ENCODE data around the gene MAD2L2.

The MAD2L2 gene

DNA sequence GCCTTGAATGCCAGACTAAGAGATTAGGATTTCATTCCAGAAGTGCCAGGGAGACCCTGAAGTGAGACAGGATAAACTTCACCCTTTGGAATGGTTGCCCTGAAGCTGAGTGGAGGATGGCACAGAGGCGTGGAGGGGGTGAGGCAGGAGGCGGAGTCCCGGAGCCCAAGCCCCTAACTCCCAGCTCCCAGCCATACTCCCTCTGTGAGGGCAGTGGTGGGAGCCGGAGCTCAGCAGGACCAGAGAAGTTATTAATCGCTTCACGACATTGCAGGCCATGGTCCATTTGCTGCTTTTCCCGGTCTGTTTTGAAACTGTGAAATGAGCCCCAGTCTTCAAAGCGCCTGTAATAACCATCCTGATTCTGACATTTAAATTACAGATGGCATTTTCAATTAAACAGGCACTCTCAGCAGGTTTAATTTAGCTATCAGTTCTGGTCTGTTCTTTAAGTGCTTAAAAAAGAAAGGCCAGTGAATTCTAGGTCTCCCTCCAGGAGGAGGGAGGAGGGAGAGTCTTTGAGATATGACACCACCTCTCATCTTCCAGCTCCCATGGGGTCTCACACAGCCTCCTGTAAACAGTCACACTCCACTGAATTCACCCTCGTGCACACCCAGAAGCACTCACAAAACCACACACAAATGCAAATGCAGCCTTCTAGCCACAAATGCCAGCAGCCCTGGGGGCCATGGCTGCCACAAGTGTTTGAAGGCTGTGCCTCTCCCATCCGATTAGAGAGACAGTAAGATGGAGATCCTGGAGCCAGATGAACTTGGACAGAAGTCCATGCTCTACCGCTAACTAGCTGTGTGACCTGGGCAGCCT lies 46.4 kb downstream of the MAD2L2 start:
- Histone ChIP-seq H3K27me3 (ENCODE audit: control insufficient read depth in 3 of 3, insufficient read depth in 3 of 3, low read depth in 1 of 3, low read length in 3 of 3) (peaks cover 0 to 19% (median 0%) of the 10 kb centered on the region in 3 experiments), H2BK15ac (ENCODE audit: low read length) (no peak overlapping the region), H3K27ac (replicated peaks; ENCODE audit: low read length) (no peak overlapping the region), H3K4me1 (ENCODE audit: control insufficient read depth in 2 of 2, insufficient read depth in 1 of 2, low read depth in 1 of 2, low read length in 2 of 2) (peaks cover 0 to 3% of the 10 kb centered on the region in 2 donors), H2BK12ac (ENCODE audit: low read length) (no peak overlapping the region), H2BK5ac (ENCODE audit: low read length) (no peak overlapping the region), H3K4me3 (ENCODE audit: low read length in 2 of 2) (no peak overlapping the region), H2AFZ (ENCODE audit: low read length) (no peak overlapping the region), H3K9ac (ENCODE audit: low read depth, low read length, poor library complexity) (no peak overlapping the region), H3K36me3 (replicated peaks in 1 of 2; ENCODE audit: control insufficient read depth in 2 of 2, insufficient read depth in 2 of 2, low read length in 2 of 2) (no peaks in the 10 kb centered on the region), H3K79me1 (ENCODE audit: low read depth, low read length) (no peaks in the 10 kb centered on the region), H3K4me2 (ENCODE audit: insufficient read depth, low read length, poor library complexity, severe bottlenecking) (no peak overlapping the region), H3K9me3 (replicated peaks in 1 of 2; ENCODE audit: control insufficient read depth in 2 of 2, insufficient read depth in 1 of 2, low read depth in 1 of 2, low read length in 2 of 2) (no peaks in the 10 kb centered on the region), H3K23ac (ENCODE audit: low read depth, low read length, poor library complexity) (no peak overlapping the region), H3K4ac (ENCODE audit: low read length) (no peak overlapping the region), H2AK5ac (ENCODE audit: low read depth, low read length) (no peak overlapping the region), H3K14ac (ENCODE audit: low read length) (no peak overlapping the region), H4K91ac (ENCODE audit: low read depth, low read length, poor library complexity) (no peak overlapping the region), H4K8ac (ENCODE audit: low read depth, low read length) (no peak overlapping the region), H2BK120ac (ENCODE audit: low read depth, low read length) (no peak overlapping the region), H3K18ac (ENCODE audit: low read length) (no peak overlapping the region)
- no CpG with 5 or more reads among the region's 11 CpGs for WGBS, 2 donors (ENCODE audit: extremely low coverage in 2 of 2, insufficient read length in 2 of 2, insufficient replicate concordance in 1 of 2)
- DNase-seq (ENCODE audit: low spot score) = no peak

DNA sequence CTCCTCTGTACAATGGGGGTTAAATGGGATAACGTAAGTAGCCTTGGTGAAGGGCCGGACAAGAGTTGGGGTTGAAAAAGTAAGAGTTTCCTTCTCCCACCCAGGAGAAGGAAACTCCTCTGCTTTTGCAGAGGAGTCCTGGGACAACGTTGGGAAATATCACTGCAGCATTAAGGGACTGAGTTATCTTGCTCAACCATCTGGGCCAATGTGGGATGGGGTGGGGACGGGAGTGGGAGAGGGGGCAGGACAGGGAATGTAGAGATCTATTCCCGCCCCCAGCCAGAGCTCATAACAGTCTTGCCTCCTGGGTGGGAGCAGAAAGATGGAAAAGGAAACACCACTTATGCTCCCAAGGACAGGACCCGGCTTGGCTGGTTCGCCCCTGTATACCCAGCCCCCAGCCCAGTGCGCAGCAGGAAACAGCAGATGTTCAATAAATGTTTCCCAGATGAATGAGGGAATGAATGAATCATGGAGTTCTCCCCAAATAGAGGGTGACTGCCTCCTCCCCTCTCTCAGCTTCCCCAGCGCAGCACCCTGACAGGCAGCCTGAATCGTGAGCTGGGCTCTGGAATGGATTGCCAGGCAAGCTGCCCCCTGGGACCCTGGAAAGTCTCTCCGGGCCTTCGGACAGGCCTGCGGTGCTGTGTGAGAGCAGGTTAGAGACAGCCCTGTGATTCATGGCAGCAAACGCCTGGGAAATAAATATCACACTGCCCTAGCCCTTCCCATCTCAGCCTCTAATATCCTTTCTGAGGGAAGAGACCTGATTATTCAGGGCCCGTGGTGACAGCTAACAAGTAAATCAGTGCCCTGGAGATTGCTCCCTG lies 51.5 kb downstream of the MAD2L2 start:
- Histone ChIP-seq H2BK12ac (ENCODE audit: low read length) (no peak overlapping the region), H3K14ac (ENCODE audit: low read length) (no peak overlapping the region), H3K23ac (ENCODE audit: low read depth, low read length, poor library complexity) (peak overlapping the region; percentile 18), H2AFZ (ENCODE audit: low read length) (no peak overlapping the region), H2BK5ac (ENCODE audit: low read length) (no peak overlapping the region), H4K8ac (ENCODE audit: low read depth, low read length) (no peak overlapping the region), H3K4me1 (ENCODE audit: control insufficient read depth in 2 of 2, insufficient read depth in 1 of 2, low read depth in 1 of 2, low read length in 2 of 2) (peaks cover 0 to 5% of the 10 kb centered on the region in 2 donors), H2BK120ac (ENCODE audit: low read depth, low read length) (no peak overlapping the region), H3K79me1 (ENCODE audit: low read depth, low read length) (no peaks in the 10 kb centered on the region), H3K4ac (ENCODE audit: low read length) (no peak overlapping the region), H3K9me3 (replicated peaks in 1 of 2; ENCODE audit: control insufficient read depth in 2 of 2, insufficient read depth in 1 of 2, low read depth in 1 of 2, low read length in 2 of 2) (no peaks in the 10 kb centered on the region), H2BK15ac (ENCODE audit: low read length) (no peak overlapping the region), H3K27me3 (ENCODE audit: control insufficient read depth in 3 of 3, insufficient read depth in 3 of 3, low read depth in 1 of 3, low read length in 3 of 3) (peaks cover 0 to 7% (median 2%) of the 10 kb centered on the region in 3 experiments), H3K36me3 (replicated peaks in 1 of 2; ENCODE audit: control insufficient read depth in 2 of 2, insufficient read depth in 2 of 2, low read length in 2 of 2) (no peaks in the 10 kb centered on the region), H3K4me3 (ENCODE audit: low read length in 2 of 2) (no peak overlapping the region), H3K18ac (ENCODE audit: low read length) (no peak overlapping the region), H2AK5ac (ENCODE audit: low read depth, low read length) (no peak overlapping the region), H4K91ac (ENCODE audit: low read depth, low read length, poor library complexity) (no peak overlapping the region), H3K4me2 (ENCODE audit: insufficient read depth, low read length, poor library complexity, severe bottlenecking) (no peak overlapping the region), H3K27ac (replicated peaks; ENCODE audit: low read length) (no peak overlapping the region), H3K9ac (ENCODE audit: low read depth, low read length, poor library complexity) (no peak overlapping the region)
- WGBS, 2 donors (ENCODE audit: extremely low coverage in 2 of 2, insufficient read length in 2 of 2, insufficient replicate concordance in 1 of 2) = no CpG with 5 or more reads among the region's 15 CpGs
- no peak for DNase-seq (ENCODE audit: low spot score)

DNA sequence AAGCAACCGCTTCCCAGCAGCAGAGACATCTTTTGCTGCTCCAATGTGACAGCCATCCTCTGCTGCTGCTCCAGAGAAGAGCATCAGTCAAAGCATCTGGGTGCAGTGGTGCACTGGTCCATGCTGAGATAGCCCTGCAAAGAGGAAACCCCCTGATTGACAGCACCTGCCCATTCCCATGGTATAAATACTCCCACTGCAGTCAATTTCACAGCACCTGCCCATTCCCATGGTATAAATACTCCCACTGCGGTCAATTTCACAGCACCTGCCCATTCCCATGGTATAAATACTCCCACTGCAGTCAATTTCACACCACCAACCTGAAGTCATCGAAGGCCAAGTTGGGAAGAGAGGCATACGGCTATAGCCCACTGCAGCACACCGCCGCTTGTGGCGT lies 52.2 kb downstream of the MAD2L2 start:
- Histone ChIP-seq H3K4ac (ENCODE audit: low read length) (no peak overlapping the region), H3K27ac (replicated peaks; ENCODE audit: low read length) (no peak overlapping the region), H3K4me1 (ENCODE audit: control insufficient read depth in 2 of 2, insufficient read depth in 1 of 2, low read depth in 1 of 2, low read length in 2 of 2) (peaks cover 0 to 5% of the 10 kb centered on the region in 2 donors), H3K9me3 (replicated peaks in 1 of 2; ENCODE audit: control insufficient read depth in 2 of 2, insufficient read depth in 1 of 2, low read depth in 1 of 2, low read length in 2 of 2) (no peaks in the 10 kb centered on the region), H2BK5ac (ENCODE audit: low read length) (no peak overlapping the region), H4K8ac (ENCODE audit: low read depth, low read length) (no peak overlapping the region), H3K14ac (ENCODE audit: low read length) (no peak overlapping the region), H3K36me3 (replicated peaks in 1 of 2; ENCODE audit: control insufficient read depth in 2 of 2, insufficient read depth in 2 of 2, low read length in 2 of 2) (no peaks in the 10 kb centered on the region), H3K4me3 (ENCODE audit: low read length in 2 of 2) (no peak overlapping the region), H3K23ac (ENCODE audit: low read depth, low read length, poor library complexity) (peak overlapping the region; percentile 9), H2BK120ac (ENCODE audit: low read depth, low read length) (no peak overlapping the region), H4K91ac (ENCODE audit: low read depth, low read length, poor library complexity) (no peak overlapping the region), H3K9ac (ENCODE audit: low read depth, low read length, poor library complexity) (no peak overlapping the region), H2AFZ (ENCODE audit: low read length) (no peak overlapping the region), H3K18ac (ENCODE audit: low read length) (no peak overlapping the region), H3K27me3 (ENCODE audit: control insufficient read depth in 3 of 3, insufficient read depth in 3 of 3, low read depth in 1 of 3, low read length in 3 of 3) (peaks cover 0 to 7% (median 2%) of the 10 kb centered on the region in 3 experiments), H2AK5ac (ENCODE audit: low read depth, low read length) (no peak overlapping the region), H3K4me2 (ENCODE audit: insufficient read depth, low read length, poor library complexity, severe bottlenecking) (no peak overlapping the region), H2BK12ac (ENCODE audit: low read length) (no peak overlapping the region), H2BK15ac (ENCODE audit: low read length) (no peak overlapping the region), H3K79me1 (ENCODE audit: low read depth, low read length) (no peaks in the 10 kb centered on the region)
- WGBS, 2 donors (ENCODE audit: extremely low coverage in 2 of 2, insufficient read length in 2 of 2, insufficient replicate concordance in 1 of 2) = no CpG with 5 or more reads among the region's 7 CpGs
- no peak for DNase-seq (ENCODE audit: low spot score)

DNA sequence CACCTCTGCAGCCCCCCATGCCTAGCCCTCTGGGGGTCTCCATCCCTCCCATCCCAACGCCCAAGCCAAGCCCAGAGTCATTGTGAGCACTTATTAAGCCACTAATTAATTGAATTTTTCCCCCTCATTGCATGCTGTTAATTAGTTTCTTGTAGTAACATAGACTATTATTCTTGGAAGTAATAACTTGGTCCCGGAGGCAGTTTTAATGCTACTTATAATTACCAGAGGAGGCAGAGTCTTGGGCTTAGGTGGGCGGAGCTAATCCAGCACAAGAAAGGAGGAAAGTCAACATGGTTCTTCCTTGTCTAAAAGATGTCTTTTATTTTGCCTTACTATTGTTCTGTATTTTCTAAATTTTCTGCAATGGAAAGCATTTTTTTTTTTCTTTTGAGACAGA lies 54.4 kb downstream of the MAD2L2 start:
- Histone ChIP-seq H3K18ac (ENCODE audit: low read length) (no peak overlapping the region), H4K91ac (ENCODE audit: low read depth, low read length, poor library complexity) (no peak overlapping the region), H2BK12ac (ENCODE audit: low read length) (no peak overlapping the region), H2BK5ac (ENCODE audit: low read length) (no peak overlapping the region), H3K4me3 (ENCODE audit: low read length in 2 of 2) (no peak overlapping the region), H2AFZ (ENCODE audit: low read length) (no peak overlapping the region), H3K9me3 (replicated peaks in 1 of 2; ENCODE audit: control insufficient read depth in 2 of 2, insufficient read depth in 1 of 2, low read depth in 1 of 2, low read length in 2 of 2) (no peaks in the 10 kb centered on the region), H4K8ac (ENCODE audit: low read depth, low read length) (no peak overlapping the region), H3K9ac (ENCODE audit: low read depth, low read length, poor library complexity) (no peak overlapping the region), H3K27me3 (ENCODE audit: control insufficient read depth in 3 of 3, insufficient read depth in 3 of 3, low read depth in 1 of 3, low read length in 3 of 3) (peaks cover 0 to 7% (median 4%) of the 10 kb centered on the region in 3 experiments), H3K4ac (ENCODE audit: low read length) (no peak overlapping the region), H3K27ac (replicated peaks; ENCODE audit: low read length) (no peak overlapping the region), H3K4me1 (ENCODE audit: control insufficient read depth in 2 of 2, insufficient read depth in 1 of 2, low read depth in 1 of 2, low read length in 2 of 2) (peaks cover 0 to 5% of the 10 kb centered on the region in 2 donors), H3K36me3 (replicated peaks in 1 of 2; ENCODE audit: control insufficient read depth in 2 of 2, insufficient read depth in 2 of 2, low read length in 2 of 2) (no peaks in the 10 kb centered on the region), H2BK120ac (ENCODE audit: low read depth, low read length) (no peak overlapping the region), H3K14ac (ENCODE audit: low read length) (no peak overlapping the region), H3K23ac (ENCODE audit: low read depth, low read length, poor library complexity) (no peak overlapping the region), H2AK5ac (ENCODE audit: low read depth, low read length) (no peak overlapping the region), H3K4me2 (ENCODE audit: insufficient read depth, low read length, poor library complexity, severe bottlenecking) (no peak overlapping the region), H3K79me1 (ENCODE audit: low read depth, low read length) (no peaks in the 10 kb centered on the region), H2BK15ac (ENCODE audit: low read length) (no peak overlapping the region)
- no CpG with 5 or more reads among the region's 3 CpGs for WGBS, 2 donors (ENCODE audit: extremely low coverage in 2 of 2, insufficient read length in 2 of 2, insufficient replicate concordance in 1 of 2)
- no peak for DNase-seq (ENCODE audit: low spot score)

Data from neuronal stem cell (in vitro differentiated cells).